WTC11 (cell line): ENCODE results near the gene NPTX1. TPM values are rescaled to one million over a fixed set of nuclear protein-coding genes. Genes with fewer than 3 reads are reported as not detected.

Source experiments
- ATAC-seq: fragments of 200-7000 bp; cut with Tn5 transposase; 2 replicates; pipeline ENCODE4 v1.10.0; 2021; ENCODE audit warnings: mild to moderate bottlenecking, moderate library complexity
- CTCF ChIA-PET: fragments of 300-600 bp; sonication (Branson Sonifier 250); formaldehyde crosslinking; loops from one replicate; lab custom pipeline; 2021; ENCODE audit warnings: antibody characterized with exemption; lab: Charles Lee
- POLR2A ChIA-PET: fragments of 350-600 bp; sonication (Branson Sonifier 250); formaldehyde crosslinking; loops from one replicate; lab custom pipeline; 2021; ENCODE audit warnings: antibody characterized with exemption; lab: Charles Lee
- DNase-seq: peaks from one replicate; pipeline ENCODE4 v3.0.0; 2021; ENCODE audit warnings: low spot score
- H3K27ac Mint-ChIP-seq: 2 replicates; pipeline ENCODE4 v1.8.0; 2021; ENCODE audit warnings: mixed read lengths
- H3K27me3 Mint-ChIP-seq: 2 replicates; pipeline ENCODE4 v1.8.0; 2021; ENCODE audit warnings: low read depth, mild to moderate bottlenecking, moderate library complexity, mixed read lengths
- H3K36me3 Mint-ChIP-seq: 2 replicates; pipeline ENCODE4 v1.8.0; 2021; ENCODE audit warnings: mixed read lengths
- H3K4me1 Mint-ChIP-seq: 2 replicates; pipeline ENCODE4 v1.8.0; 2022; ENCODE audit warnings: mixed read lengths
- H3K4me3 Mint-ChIP-seq: 2 replicates; pipeline ENCODE4 v1.8.0; 2021; ENCODE audit warnings: mild to moderate bottlenecking, moderate library complexity, mixed read lengths
- H3K9me3 Mint-ChIP-seq: 2 replicates; pipeline ENCODE4 v1.8.0; 2021; ENCODE audit warnings: mixed read lengths
- CREM ChIP-seq: sonication (generic); formaldehyde crosslinking; IDR thresholded peaks from 2 replicates; pipeline ENCODE4 v1.8.1; 2022; ENCODE audit warnings: mild to moderate bottlenecking, missing genetic modification reagents, moderate library complexity
- HMGXB4 ChIP-seq: sonication (generic); formaldehyde crosslinking; IDR thresholded peaks from 2 replicates; pipeline ENCODE4 v1.8.1; 2023; ENCODE audit warnings: mild to moderate bottlenecking, moderate library complexity, missing genetic modification reagents
- MAX ChIP-seq: sonication (generic); formaldehyde crosslinking; IDR thresholded peaks from 2 replicates; pipeline ENCODE4 v1.8.0; 2022; ENCODE audit warnings: mild to moderate bottlenecking, missing genetic modification reagents
- MLX ChIP-seq: sonication (generic); formaldehyde crosslinking; IDR thresholded peaks from 2 replicates; pipeline ENCODE4 v1.8.1; 2023; ENCODE audit warnings: mild to moderate bottlenecking, missing genetic modification reagents, moderate library complexity
- USF1 ChIP-seq: sonication (generic); formaldehyde crosslinking; IDR thresholded peaks from 2 replicates; pipeline ENCODE4 v1.8.0; 2022; ENCODE audit warnings: mild to moderate bottlenecking, missing genetic modification reagents
- USF2 ChIP-seq: sonication (generic); formaldehyde crosslinking; IDR thresholded peaks from 2 replicates; pipeline ENCODE4 v1.8.1; 2023; ENCODE audit warnings: mild to moderate bottlenecking, missing genetic modification reagents, moderate library complexity
- ZNF317 ChIP-seq: sonication (generic); formaldehyde crosslinking; IDR thresholded peaks from 2 replicates; pipeline ENCODE4 v1.8.1; 2023; ENCODE audit warnings: low read depth, mild to moderate bottlenecking, moderate library complexity, missing genetic modification reagents, borderline replicate concordance
- total RNA-seq: library from RNA; stranded (reverse); gene quantifications from 3 replicates; pipeline ENCODE4 v1.2.3, GENCODE V29; 2021

NPTX1 gene
- total RNA-seq, 1 experiment from 2014 or later, result 15.1 TPM

- TF ChIP-seq MLX (CRISPR knock-in tag), result no peak
- Mint-ChIP-seq H3K4me3 (no peak overlapping the region), H3K27me3 (peaks cover 82% of the 10 kb centered on the region), H3K9me3 (no peaks in the 10 kb centered on the region), H3K36me3 (no peaks in the 10 kb centered on the region), H3K4me1 (peaks cover 18% of the 10 kb centered on the region), H3K27ac (no peak overlapping the region)
- ChIA-PET CTCF (interaction anchor here (0.6 to 4.1 kb wide), 16 partner anchors 8 to 422 kb away, joined by 3 to 23 read pairs (median 3); no protein-coding TSS in a partner anchor), POLR2A (no interaction called here)
- no peak for DNase-seq
- no peak for ATAC-seq
These were observed 655 bp upstream of the NPTX1 start for GRCh38 chr17:80476877-80477646.

- ATAC-seq, result peak; percentile 6
- H3K27me3 Mint-ChIP-seq, result peaks cover 81% of the 10 kb centered on the region
- no peaks in the 10 kb centered on the region for H3K36me3 Mint-ChIP-seq
- DNase-seq, result no peak
- H3K4me3 Mint-ChIP-seq, result peak overlapping the region; percentile 61
- CTCF ChIA-PET, result interaction anchor here (0.7 to 4.1 kb wide), 7 partner anchors 21 to 656 kb away, joined by 3 to 23 read pairs (median 5); no protein-coding TSS in a partner anchor
- no peak for TF ChIP-seq CREM (CRISPR knock-in tag)
- TF ChIP-seq MLX (CRISPR knock-in tag), result no peak
- TF ChIP-seq ZNF317 (CRISPR knock-in tag), result no peak
- TF ChIP-seq, all 79 proteins: peak for 0
- POLR2A ChIA-PET, result interaction anchor here (1.1 kb wide), 1 partner anchor 91 kb away, joined by 3 read pairs; no protein-coding TSS in a partner anchor
- H3K9me3 Mint-ChIP-seq, result no peaks in the 10 kb centered on the region
- peaks cover 12% of the 10 kb centered on the region for H3K4me1 Mint-ChIP-seq
- no peak overlapping the region for H3K27ac Mint-ChIP-seq
These were observed 1.2 kb downstream of the NPTX1 start for GRCh38 chr17:80474961-80475909.

- Mint-ChIP-seq H3K36me3 (no peaks in the 10 kb centered on the region), H3K4me1 (peaks cover 12% of the 10 kb centered on the region), H3K27me3 (peaks cover 76% of the 10 kb centered on the region), H3K27ac (no peak overlapping the region), H3K9me3 (no peaks in the 10 kb centered on the region), H3K4me3 (peak overlapping the region; percentile 61)
- 0 out of 2 replicates have a peak, but pooled peaks have one; percentile 15 for TF ChIP-seq HMGXB4 (CRISPR knock-in tag)
- TF ChIP-seq USF2, result peak; percentile 84
- TF ChIP-seq MAX, result no peak
- TF ChIP-seq USF1 (CRISPR knock-in tag), result peak; percentile 77
- ChIA-PET CTCF (interaction anchor here (1.1 to 4.1 kb wide), 3 partner anchors 27 to 101 kb away, joined by 4 to 23 read pairs (median 6); no protein-coding TSS in a partner anchor), POLR2A (interaction anchor here (1.1 kb wide), 1 partner anchor 91 kb away, joined by 3 read pairs; no protein-coding TSS in a partner anchor)
- DNase-seq (no peak), ATAC-seq (no peak)
These were observed 2.0 kb downstream of the NPTX1 start for GRCh38 chr17:80474231-80474960.
